OCI-LY7 (cell line): ENCODE results near the gene CDC42SE1. TPM values are rescaled to one million over a fixed set of nuclear protein-coding genes. Genes with fewer than 3 reads are reported as not detected.

Experiments used
- Bru-seq: library from RNA; stranded (reverse); fragments of 400-500 nt; gene quantifications from one replicate; lab custom pipeline; 2021; lab: Mats Ljungman, UMichigan
- BruChase-seq, 2 experiments: library from RNA; stranded (reverse); fragments of 400-500 nt; gene quantifications; one replicate each; lab custom pipeline; 2021; lab: Mats Ljungman, UMichigan
- BruUV-seq: library from RNA; stranded (reverse); fragments of 400-500 nt; replicated peaks from 2 replicates; lab custom pipeline; 2021; lab: Mats Ljungman, UMichigan
- CTCF ChIA-PET: fragments of 300-600 bp; sonication (Branson Sonifier 250); formaldehyde crosslinking; loops from one replicate; lab custom pipeline; 2022; ENCODE audit warnings: antibody characterized with exemption; ENCODE audit not compliant: unreplicated experiment; lab: Charles Lee
- POLR2A ChIA-PET: fragments of 300-600 bp; sonication (Branson Sonifier 250); formaldehyde crosslinking; loops from one replicate; lab custom pipeline; 2022; ENCODE audit warnings: antibody characterized with exemption; lab: Charles Lee
- DNase-seq: peaks from one replicate; pipeline ENCODE4 v3.0.0-alpha.2; 2015; ENCODE audit warnings: low spot score
- H2AFZ ChIP-seq: fragments of 200-600 bp; sonication (generic), shearing (Covaris generic); 2 replicates; pipeline ENCODE4 v1.6.1; 2014; ENCODE audit warnings: mild to moderate bottlenecking, antibody characterized with exemption, low read length, moderate library complexity
- H3K27ac ChIP-seq: fragments of 200-600 bp; sonication (generic); 2 replicates; pipeline ENCODE4 v1.5.1; 2014; ENCODE audit warnings: mixed run types, low read depth, mild to moderate bottlenecking, moderate library complexity, low read length, inconsistent platforms; ENCODE audit not compliant: poor library complexity, severe bottlenecking
- H3K36me3 ChIP-seq: fragments of 200-600 bp; sonication (generic); 2 replicates; pipeline ENCODE4 v1.6.1; 2014; ENCODE audit warnings: mild to moderate bottlenecking, antibody characterized with exemption, low read length, moderate library complexity, mixed read lengths; ENCODE audit not compliant: insufficient read depth
- H3K4me1 ChIP-seq: fragments of 200-600 bp; sonication (generic); 2 replicates; pipeline ENCODE4 v1.5.1; 2014; ENCODE audit warnings: mild to moderate bottlenecking, low read length; ENCODE audit not compliant: insufficient read depth, poor library complexity, severe bottlenecking
- H3K4me2 ChIP-seq: fragments of 200-600 bp; sonication (generic); 2 replicates; pipeline ENCODE4 v1.6.1; 2014; ENCODE audit warnings: mild to moderate bottlenecking, low read length
- H3K4me3 ChIP-seq: fragments of 200-600 bp; sonication (generic); 2 replicates; pipeline ENCODE4 v1.5.1; 2014; ENCODE audit warnings: mild to moderate bottlenecking, low read depth, low read length; ENCODE audit not compliant: poor library complexity, severe bottlenecking
- H3K79me2 ChIP-seq: fragments of 200-600 bp; sonication (generic); 2 replicates; pipeline ENCODE4 v1.6.1; 2016; ENCODE audit warnings: low read depth, mild to moderate bottlenecking, low read length, moderate library complexity, mixed read lengths; ENCODE audit not compliant: insufficient read depth
- H3K9me2 ChIP-seq: fragments of 200-600 bp; sonication (generic); 2 replicates; pipeline ENCODE4 v1.6.1; 2016; ENCODE audit warnings: mild to moderate bottlenecking, low read length, mixed read lengths; ENCODE audit not compliant: insufficient read depth
- H3K9me3 ChIP-seq: fragments of 200-600 bp; sonication (generic); 2 replicates; pipeline ENCODE4 v1.6.1; 2014; ENCODE audit warnings: mild to moderate bottlenecking, mixed run types, low read length, mixed read lengths
- H4K20me1 ChIP-seq: fragments of 200-600 bp; sonication (generic); 2 replicates; pipeline ENCODE4 v1.6.1; 2014; ENCODE audit warnings: mild to moderate bottlenecking, antibody characterized with exemption, low read length, moderate library complexity, mixed read lengths; ENCODE audit not compliant: insufficient read depth
- CTCF ChIP-seq: fragments of 200-600 bp; sonication (generic); conservative IDR thresholded peaks from 2 replicates; pipeline ENCODE4 v1.5.1; 2014; ENCODE audit warnings: mild to moderate bottlenecking, antibody characterized with exemption, low read length, moderate library complexity, mixed read lengths
- EZH2phosphoT487 ChIP-seq: fragments of 200-600 bp; sonication (generic); IDR thresholded peaks from 2 replicates; pipeline ENCODE4 v1.6.1; 2018; ENCODE audit warnings: low read depth, borderline replicate concordance, mild to moderate bottlenecking, mixed run types, antibody characterized with exemption, low read length, moderate library complexity, mixed read lengths
- intact Hi-C: fragments of 100-400 bp; cut with micrococcal nuclease; formaldehyde crosslinking; loops from one replicate; pipeline ENCODE4 v1.10.0; 2022; ENCODE audit not compliant: unreplicated experiment
- long read RNA-seq: library from polyadenylated mRNA; stranded (forward); transcript quantifications from one replicate; pipeline ENCODE4 v2.0.0, GENCODE V29; 2022
- total RNA-seq, 2 experiments: library from RNA; depleted of rRNA in 1 of 2; stranded (reverse); fragments of >200 nt in 1 of 2; shearing (Covaris generic) in 1 of 2; gene quantifications; 2 replicates each; pipeline ENCODE4 v1.2.3, GENCODE V29; 2014 to 2022

The CDC42SE1 gene
- total RNA-seq (2014; rRNA removed; shearing (Covaris generic)) (44.1 and 48.2 TPM in 2 replicates), total RNA-seq (2022) (59.5 and 63.3 TPM in 2 replicates), Bru-seq, nascent RNA (percentile 72 among the genes with signal in this experiment), BruChase-seq, experiment 1, labeled RNA remaining after a 6-hour chase (percentile 69 among the genes with signal in this experiment), BruChase-seq, experiment 2, labeled RNA remaining after a 2-hour chase (percentile 90 among the genes with signal in this experiment)
- long read RNA-seq, transcript CDC42SE1-201 (5 exons, 3,045 nt): major isoform, 12 of 22 reads
- long read RNA-seq, partial matches to known transcripts: 1 of 22 reads
- long read RNA-seq, other reads (novel, unspliced or antisense): 7 of 22 reads

GRCh38 chr1:151059109-151060006 is at the start of gene CDC42SE1:
Gene CDC42SE1 (minus strand): TSS chr1:151059622. CDS start chr1:151055730, 3,892 bp downstream.
- TF ChIP-seq CTCF (peak; percentile 80), EZH2phosphoT487 (no peak)
- ChIA-PET CTCF (interaction anchor here (1.3 kb wide), 1 partner anchor 97 kb away, joined by 4 read pairs; the partner anchor contains the start of gene TNFAIP8L2), POLR2A (interaction anchor here (0.6 to 2.7 kb wide), 8 partner anchors 8 to 711 kb away, joined by 3 to 7 read pairs (median 3); partner anchors contain the start of genes ANXA9 and TNFAIP8L2)
- no peaks in the 10 kb centered on the region for H3K9me2 ChIP-seq
- H3K9me3 ChIP-seq: no peaks in the 10 kb centered on the region
- H3K4me2 ChIP-seq: peak within 1 kb of the TSS; percentile 85
- BruUV-seq: no TSS peak
- peak within 1 kb of the TSS; percentile 77 for H2AFZ ChIP-seq
- peaks cover 65% of the 10 kb centered on the region for H3K79me2 ChIP-seq
- intact Hi-C loops: loop anchor here (1.0 to 5.0 kb wide), 2 partner anchors 11 to 52 kb away; partner anchors contain the start of genes GABPB2, MINDY1 and PRUNE1
- H3K36me3 ChIP-seq: peaks cover 40% of the 10 kb centered on the region
- peak within 1 kb of the TSS; percentile 92 for H3K4me3 ChIP-seq
- H3K4me1 ChIP-seq: peaks cover 38% of the 10 kb centered on the region
- DNase-seq: peak; percentile 94
- peaks cover 14% of the 10 kb centered on the region; the same call in 1 of the 2 replicates for H4K20me1 ChIP-seq
- H3K27ac ChIP-seq: peak within 1 kb of the TSS; percentile 68

- no peak overlapping the region for H3K4me3 ChIP-seq
- POLR2A ChIA-PET: no interaction called here
- CTCF ChIA-PET: no interaction called here
- no peaks in the 10 kb centered on the region for H3K9me3 ChIP-seq
- intact Hi-C loops: no loop called here
- no peak overlapping the region for H3K27ac ChIP-seq
- no peaks in the 10 kb centered on the region for H3K9me2 ChIP-seq
- peaks cover 5% of the 10 kb centered on the region; the same call in 1 of the 2 replicates for H3K36me3 ChIP-seq
- DNase-seq: no peak
- H2AFZ ChIP-seq: no peak overlapping the region
- no TSS peak for BruUV-seq
- H3K4me1 ChIP-seq: no peaks in the 10 kb centered on the region
- no peaks in the 10 kb centered on the region for H4K20me1 ChIP-seq
- TF ChIP-seq EZH2phosphoT487 (no peak), CTCF (no peak)
- no peak overlapping the region for H3K4me2 ChIP-seq
- H3K79me2 ChIP-seq: no peaks in the 10 kb centered on the region
Measured at GRCh38 chr1:151108331-151108730, 48.9 kb upstream of the CDC42SE1 start.
